Measurements from ENCODE around the gene CLDN9.

The CLDN9 gene

DNA sequence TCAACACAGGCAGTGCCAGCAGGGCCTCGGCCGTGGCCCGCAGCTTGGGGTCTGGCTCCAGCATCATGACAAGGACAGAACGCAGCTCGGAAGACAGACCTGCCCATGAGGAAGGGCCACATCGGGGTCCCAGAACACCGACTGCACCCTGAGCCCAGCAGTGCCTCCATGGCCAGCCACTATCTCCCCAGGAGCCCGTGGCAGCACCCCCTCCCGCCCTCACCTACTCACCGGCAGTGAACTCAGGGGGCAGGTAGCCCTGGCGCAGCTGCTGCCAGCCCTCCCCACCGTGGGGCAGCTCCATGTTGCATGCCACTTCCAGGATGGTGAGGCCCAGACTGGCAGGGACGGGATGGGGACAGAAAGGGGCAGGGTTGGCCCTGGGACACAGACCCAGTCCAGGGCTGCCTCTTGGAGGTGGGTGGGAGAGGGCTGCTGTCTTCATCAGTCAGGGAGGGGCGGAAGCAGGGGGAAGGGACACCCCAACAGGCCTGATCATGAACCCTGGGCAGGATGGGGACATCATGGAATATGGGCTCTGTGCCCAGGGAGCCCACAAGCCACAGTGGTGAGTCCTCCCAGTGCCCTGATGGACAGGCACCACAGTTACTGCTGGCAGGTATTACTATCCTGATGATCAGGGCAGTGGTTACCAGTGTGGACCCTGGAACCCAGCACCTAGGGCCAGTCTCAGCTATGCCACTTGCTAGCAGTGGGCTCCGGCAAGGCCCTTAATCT is 38.2 kb upstream of the CLDN9 start:
- DNase-seq (ENCODE audit: low read depth): no peak
- in situ Hi-C loops (cut with HindIII; ENCODE audit: low sequenced_read_pairs): no loop called here
- TF ChIP-seq, protein P1, sequence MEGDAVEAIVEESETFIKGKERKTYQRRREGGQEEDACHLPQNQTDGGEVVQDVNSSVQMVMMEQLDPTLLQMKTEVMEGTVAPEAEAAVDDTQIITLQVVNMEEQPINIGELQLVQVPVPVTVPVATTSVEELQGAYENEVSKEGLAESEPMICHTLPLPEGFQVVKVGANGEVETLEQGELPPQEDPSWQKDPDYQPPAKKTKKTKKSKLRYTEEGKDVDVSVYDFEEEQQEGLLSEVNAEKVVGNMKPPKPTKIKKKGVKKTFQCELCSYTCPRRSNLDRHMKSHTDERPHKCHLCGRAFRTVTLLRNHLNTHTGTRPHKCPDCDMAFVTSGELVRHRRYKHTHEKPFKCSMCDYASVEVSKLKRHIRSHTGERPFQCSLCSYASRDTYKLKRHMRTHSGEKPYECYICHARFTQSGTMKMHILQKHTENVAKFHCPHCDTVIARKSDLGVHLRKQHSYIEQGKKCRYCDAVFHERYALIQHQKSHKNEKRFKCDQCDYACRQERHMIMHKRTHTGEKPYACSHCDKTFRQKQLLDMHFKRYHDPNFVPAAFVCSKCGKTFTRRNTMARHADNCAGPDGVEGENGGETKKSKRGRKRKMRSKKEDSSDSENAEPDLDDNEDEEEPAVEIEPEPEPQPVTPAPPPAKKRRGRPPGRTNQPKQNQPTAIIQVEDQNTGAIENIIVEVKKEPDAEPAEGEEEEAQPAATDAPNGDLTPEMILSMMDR (IDR thresholded peaks at IDR 0.05; ENCODE audit: low read depth, low read length, missing control alignments): no peak
- H3K4me3 ChIP-seq (ENCODE audit: low read depth, low read length): no peak overlapping the region

DNA sequence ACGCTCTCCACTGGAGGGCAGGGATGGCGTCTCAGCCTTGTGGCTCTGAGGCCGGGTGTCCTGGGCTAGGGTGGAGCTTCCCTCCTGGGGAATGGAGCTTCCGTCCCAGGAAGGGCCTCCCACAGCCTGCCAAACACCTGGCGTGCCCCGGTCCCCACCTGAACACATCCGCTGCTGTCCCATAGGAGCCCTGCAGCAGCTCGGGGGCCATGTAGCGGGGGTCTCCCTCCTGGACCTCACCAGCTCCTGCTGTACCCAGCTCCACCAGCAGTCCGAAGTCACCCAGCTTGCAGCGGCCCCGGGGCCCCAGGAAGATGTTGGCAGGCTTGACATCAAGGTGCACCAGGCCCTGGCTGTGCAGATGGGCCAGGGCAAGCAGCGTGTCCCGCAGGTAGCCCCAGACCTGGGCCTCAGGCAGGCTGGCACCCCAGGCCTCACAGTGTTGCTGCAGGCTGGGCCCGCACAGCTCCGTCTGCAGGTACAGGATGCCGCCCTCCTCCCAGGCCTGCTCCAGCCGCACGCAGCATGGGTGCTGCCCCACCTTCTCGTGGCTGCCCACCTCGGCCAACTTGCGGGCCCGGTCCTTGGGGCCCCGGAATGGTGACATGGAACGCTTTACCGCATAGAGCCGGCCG is 37.4 kb upstream of the CLDN9 start:
- TF ChIP-seq, protein P1 (IDR thresholded peaks at IDR 0.05; ENCODE audit: low read depth, low read length, missing control alignments): no peak
- in situ Hi-C loops (cut with HindIII; ENCODE audit: low sequenced_read_pairs): no loop called here
- DNase-seq (ENCODE audit: low read depth): no peak
- H3K4me3 ChIP-seq (ENCODE audit: low read depth, low read length): no peak overlapping the region

DNA sequence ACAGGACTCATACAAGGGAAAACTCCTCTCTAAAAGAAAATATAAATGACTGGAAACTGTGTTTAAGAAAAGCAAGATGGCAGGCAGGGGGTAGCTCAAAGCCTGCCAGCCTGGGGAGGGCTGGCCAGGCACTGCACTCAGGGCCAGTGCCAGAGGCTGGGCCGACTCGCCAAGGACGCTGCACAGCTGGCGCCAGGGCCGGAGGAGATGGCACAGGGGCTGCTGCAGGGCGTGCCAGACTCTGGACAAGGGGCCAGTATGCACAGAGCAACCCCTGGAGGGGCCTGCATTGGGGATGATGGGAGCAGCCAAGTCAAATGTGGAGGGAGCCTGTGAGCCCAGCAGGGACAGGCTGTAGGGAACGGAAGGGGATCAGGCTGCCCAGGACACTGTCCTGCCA is 36.5 kb upstream of the CLDN9 start:
- no peak for DNase-seq (ENCODE audit: low read depth)
- TF ChIP-seq, protein P1 (IDR thresholded peaks at IDR 0.05; ENCODE audit: low read depth, low read length, missing control alignments): no peak
- in situ Hi-C loops (cut with HindIII; ENCODE audit: low sequenced_read_pairs): no loop called here
- H3K4me3 ChIP-seq (ENCODE audit: low read depth, low read length): no peak overlapping the region

DNA sequence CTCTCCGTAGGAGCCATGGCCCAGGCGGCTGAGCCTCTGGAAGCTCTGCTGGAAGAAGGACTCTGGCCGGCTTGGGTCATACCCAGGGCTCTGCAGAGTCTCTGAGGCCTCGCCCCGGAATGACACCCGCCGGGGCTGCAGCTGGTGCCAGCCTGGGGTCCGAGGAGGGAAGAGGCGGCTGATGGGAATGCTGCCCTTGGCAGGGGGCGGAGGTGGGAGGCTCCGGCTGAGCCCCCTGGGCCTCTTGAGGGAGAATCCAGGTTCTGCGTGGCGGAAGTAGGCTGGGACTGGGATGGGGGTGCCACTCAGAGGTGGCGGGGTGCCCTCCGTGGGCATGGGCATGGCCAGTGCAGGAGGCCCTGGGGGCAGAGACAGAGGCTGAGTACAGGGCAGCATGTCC is 36.0 kb upstream of the CLDN9 start:
- no peak overlapping the region for H3K4me3 ChIP-seq (ENCODE audit: low read depth, low read length)
- TF ChIP-seq, protein P1 (IDR thresholded peaks at IDR 0.05; ENCODE audit: low read depth, low read length, missing control alignments): no peak
- in situ Hi-C loops (cut with HindIII; ENCODE audit: low sequenced_read_pairs): no loop called here
- no peak for DNase-seq (ENCODE audit: low read depth)

DNA sequence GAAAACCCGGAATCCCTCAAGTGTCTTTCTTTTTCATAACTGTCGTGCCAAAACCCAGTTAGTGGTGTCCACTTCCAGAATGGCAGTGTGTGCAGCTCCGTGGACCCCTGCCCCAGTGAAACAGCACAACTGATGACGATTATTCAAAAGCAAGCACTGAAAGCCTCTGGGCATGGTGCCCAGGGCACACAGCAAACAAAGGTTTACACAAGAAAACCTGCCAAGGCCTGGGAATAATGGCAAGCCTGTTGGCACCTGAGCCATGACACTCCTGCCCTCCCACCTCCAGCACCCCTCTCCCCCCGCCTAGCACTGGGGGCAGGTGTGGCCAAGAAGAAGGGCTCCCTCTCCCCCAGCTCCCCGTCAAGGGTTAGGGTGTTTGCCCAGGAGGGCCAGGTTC is 35.3 kb upstream of the CLDN9 start:
- in situ Hi-C loops (cut with HindIII; ENCODE audit: low sequenced_read_pairs): no loop called here
- TF ChIP-seq, protein P1 (IDR thresholded peaks at IDR 0.05; ENCODE audit: low read depth, low read length, missing control alignments): no peak
- no peak overlapping the region for H3K4me3 ChIP-seq (ENCODE audit: low read depth, low read length)
- no peak for DNase-seq (ENCODE audit: low read depth)

DNA sequence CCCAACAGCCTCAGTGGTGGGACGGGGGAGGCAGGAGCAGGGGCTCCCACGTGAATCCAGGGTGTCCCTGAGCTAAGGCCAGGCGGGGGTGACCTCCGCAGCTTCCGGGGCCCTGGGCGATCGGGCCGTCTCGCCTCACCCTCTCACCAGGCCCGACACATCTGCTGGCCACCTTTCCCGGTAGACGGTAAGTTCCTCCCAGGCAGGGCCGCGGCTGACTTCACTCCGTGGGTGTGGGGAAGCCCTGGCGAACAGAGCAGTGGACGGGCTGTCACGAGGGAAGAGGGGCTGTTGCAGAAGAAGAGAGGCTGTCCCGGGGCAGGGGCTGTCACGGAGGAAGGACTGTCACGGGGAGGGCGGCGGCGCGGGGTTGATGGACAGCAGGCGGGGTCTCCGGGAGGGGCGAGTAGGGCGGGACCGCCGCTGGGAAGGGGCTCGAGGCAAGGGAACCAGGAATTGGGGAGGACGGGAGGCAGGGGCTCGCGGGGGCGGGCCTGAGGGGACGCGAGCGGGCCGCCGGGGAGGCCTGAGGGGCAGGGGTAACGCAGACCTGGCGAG is 33.0 kb upstream of the CLDN9 start:
- H3K4me3 ChIP-seq (ENCODE audit: low read depth, low read length): peak overlapping the region; percentile 68
- TF ChIP-seq, protein P1 (IDR thresholded peaks at IDR 0.05; ENCODE audit: low read depth, low read length, missing control alignments): no peak
- in situ Hi-C loops (cut with HindIII; ENCODE audit: low sequenced_read_pairs): no loop called here
- no peak for DNase-seq (ENCODE audit: low read depth)
